SK-N-SH treated with all-trans-retinoic acid at 6 μM for 48 hours (cell line): ENCODE data around the gene RBMS3.

ENCODE experiments used
- ATAC-seq: fragments of 200-7000 bp; cut with Tn5 transposase; 3 replicates; pipeline ENCODE4 v1.9.1; 2020; ENCODE audit warnings: mild to moderate bottlenecking, moderate library complexity
- ARNTL ChIP-seq: fragments of 450-650 bp; formaldehyde crosslinking; IDR thresholded peaks from 2 replicates; pipeline ENCODE4 v1.5.0; 2020; ENCODE audit warnings: low read depth, mild to moderate bottlenecking, moderate library complexity, borderline replicate concordance
- BACH2 ChIP-seq: fragments of 250-450 bp; sonication (Bioruptor Pico); IDR thresholded peaks from 2 replicates; pipeline ENCODE4 v1.9.0; 2021; ENCODE audit warnings: mild to moderate bottlenecking, borderline replicate concordance
- CSDC2 ChIP-seq: fragments of 250-450 bp; sonication (Bioruptor Pico); IDR thresholded peaks from 2 replicates; pipeline ENCODE4 v1.5.0; 2020; ENCODE audit warnings: mild to moderate bottlenecking, moderate library complexity
- ESRRG ChIP-seq: fragments of 250-450 bp; sonication (Bioruptor Pico); IDR thresholded peaks from 2 replicates; pipeline ENCODE4 v1.6.1; 2021; ENCODE audit warnings: mild to moderate bottlenecking
- GLIS3 ChIP-seq: fragments of 250-450 bp; sonication (Bioruptor Pico); IDR thresholded peaks from 2 replicates; pipeline ENCODE4 v1.5.0; 2020; ENCODE audit warnings: mild to moderate bottlenecking, moderate library complexity
- ISL1 ChIP-seq: fragments of 250-450 bp; sonication (Bioruptor Pico); IDR thresholded peaks from 2 replicates; pipeline ENCODE4 v2.1.2; 2022; ENCODE audit warnings: mild to moderate bottlenecking, moderate library complexity
- OSR1 ChIP-seq: fragments of 250-450 bp; sonication (Bioruptor Pico); IDR thresholded peaks from 2 replicates; pipeline ENCODE4 v1.8.0; 2022; ENCODE audit warnings: moderate library complexity, mild to moderate bottlenecking, inconsistent platforms
- PATZ1 ChIP-seq: fragments of 250-450 bp; sonication (Bioruptor Pico); IDR thresholded peaks from 2 replicates; pipeline ENCODE4 v1.8.0; 2020; ENCODE audit warnings: mild to moderate bottlenecking, moderate library complexity, borderline replicate concordance
- POU6F1 ChIP-seq: fragments of 250-450 bp; sonication (Bioruptor Pico); IDR thresholded peaks from 2 replicates; pipeline ENCODE4 v1.8.0; 2021; ENCODE audit warnings: low read depth, mild to moderate bottlenecking, moderate library complexity, borderline replicate concordance
- PPARA ChIP-seq: fragments of 250-450 bp; sonication (Bioruptor Pico); IDR thresholded peaks from 2 replicates; pipeline ENCODE4 v1.5.0; 2020; ENCODE audit warnings: mild to moderate bottlenecking, borderline replicate concordance
- RARB ChIP-seq: fragments of 250-450 bp; sonication (Bioruptor Pico); IDR thresholded peaks from 2 replicates; pipeline ENCODE4 v1.8.0; 2021; ENCODE audit warnings: mild to moderate bottlenecking, moderate library complexity
- SNAI2 ChIP-seq: fragments of 250-450 bp; sonication (Bioruptor Pico); IDR thresholded peaks from 2 replicates; pipeline ENCODE4 v1.5.0; 2020; ENCODE audit warnings: mild to moderate bottlenecking, moderate library complexity
- TCF4 ChIP-seq: fragments of 250-450 bp; sonication (Bioruptor Pico); IDR thresholded peaks from 2 replicates; pipeline ENCODE4 v1.8.0; 2021; ENCODE audit warnings: mild to moderate bottlenecking, moderate library complexity, borderline replicate concordance
- ZC3H10 ChIP-seq: fragments of 250-450 bp; sonication (Bioruptor Pico); IDR thresholded peaks from 2 replicates; pipeline ENCODE4 v1.5.1; 2021; ENCODE audit warnings: mild to moderate bottlenecking, moderate library complexity
- ZFP3 ChIP-seq: fragments of 250-450 bp; sonication (Bioruptor Pico); IDR thresholded peaks from 2 replicates; pipeline ENCODE4 v1.5.0; 2020; ENCODE audit warnings: mild to moderate bottlenecking, moderate library complexity
- ZFP30 ChIP-seq: fragments of 450-650 bp; formaldehyde crosslinking; IDR thresholded peaks from 2 replicates; pipeline ENCODE4 v1.5.0; 2022; ENCODE audit warnings: mild to moderate bottlenecking, moderate library complexity
- ZNF565 ChIP-seq: fragments of 450-650 bp; formaldehyde crosslinking; conservative IDR thresholded peaks from 2 replicates; pipeline ENCODE4 v1.5.0; 2020; ENCODE audit warnings: low read depth, mild to moderate bottlenecking, moderate library complexity
- ZNF70 ChIP-seq: fragments of 450-650 bp; formaldehyde crosslinking; IDR thresholded peaks from 2 replicates; pipeline ENCODE4 v1.5.0; 2020; ENCODE audit warnings: mild to moderate bottlenecking, moderate library complexity
- ZNF8 ChIP-seq: fragments of 450-650 bp; formaldehyde crosslinking; IDR thresholded peaks from 2 replicates; pipeline ENCODE4 v1.5.0; 2020; ENCODE audit warnings: mild to moderate bottlenecking, moderate library complexity
- TF ChIP-seq, protein P1 (sequence below): fragments of 250-450 bp; sonication (Bioruptor Pico); IDR thresholded peaks from 2 replicates; pipeline ENCODE4 v1.5.1; 2021; ENCODE audit warnings: mild to moderate bottlenecking, moderate library complexity
- TF ChIP-seq, protein P2 (sequence below): fragments of 250-450 bp; sonication (Bioruptor Pico); IDR thresholded peaks from 2 replicates; pipeline ENCODE4 v1.5.0; 2020; ENCODE audit warnings: mild to moderate bottlenecking, moderate library complexity

The RBMS3 gene

GRCh38 chr3:29240887-29241286 lies 40.0 kb upstream of the RBMS3 start:
- TF ChIP-seq TCF4 (CRISPR knock-in tag) (no peak), PATZ1 (CRISPR knock-in tag) (no peak), ZNF70 (no peak), ARNTL (CRISPR knock-in tag) (no peak), ZNF8 (CRISPR knock-in tag) (no peak), SNAI2 (CRISPR knock-in tag) (no peak), ZFP30 (CRISPR knock-in tag) (no peak), ESRRG (CRISPR knock-in tag) (no peak), OSR1 (CRISPR knock-in tag) (no peak), ISL1 (no peak), ZFP3 (no peak), BACH2 (CRISPR knock-in tag) (no peak), RARB (CRISPR knock-in tag) (no peak), CSDC2 (CRISPR knock-in tag) (no peak), POU6F1 (CRISPR knock-in tag) (no peak), ZNF565 (no peak), ZC3H10 (CRISPR knock-in tag) (no peak), GLIS3 (CRISPR knock-in tag) (no peak)
- TF ChIP-seq, protein P1, sequence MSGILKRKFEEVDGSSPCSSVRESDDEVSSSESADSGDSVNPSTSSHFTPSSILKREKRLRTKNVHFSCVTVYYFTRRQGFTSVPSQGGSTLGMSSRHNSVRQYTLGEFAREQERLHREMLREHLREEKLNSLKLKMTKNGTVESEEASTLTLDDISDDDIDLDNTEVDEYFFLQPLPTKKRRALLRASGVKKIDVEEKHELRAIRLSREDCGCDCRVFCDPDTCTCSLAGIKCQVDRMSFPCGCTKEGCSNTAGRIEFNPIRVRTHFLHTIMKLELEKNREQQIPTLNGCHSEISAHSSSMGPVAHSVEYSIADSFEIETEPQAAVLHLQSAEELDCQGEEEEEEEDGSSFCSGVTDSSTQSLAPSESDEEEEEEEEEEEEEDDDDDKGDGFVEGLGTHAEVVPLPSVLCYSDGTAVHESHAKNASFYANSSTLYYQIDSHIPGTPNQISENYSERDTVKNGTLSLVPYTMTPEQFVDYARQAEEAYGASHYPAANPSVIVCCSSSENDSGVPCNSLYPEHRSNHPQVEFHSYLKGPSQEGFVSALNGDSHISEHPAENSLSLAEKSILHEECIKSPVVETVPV (CRISPR knock-in tag) = no peak
- TF ChIP-seq, protein P2, sequence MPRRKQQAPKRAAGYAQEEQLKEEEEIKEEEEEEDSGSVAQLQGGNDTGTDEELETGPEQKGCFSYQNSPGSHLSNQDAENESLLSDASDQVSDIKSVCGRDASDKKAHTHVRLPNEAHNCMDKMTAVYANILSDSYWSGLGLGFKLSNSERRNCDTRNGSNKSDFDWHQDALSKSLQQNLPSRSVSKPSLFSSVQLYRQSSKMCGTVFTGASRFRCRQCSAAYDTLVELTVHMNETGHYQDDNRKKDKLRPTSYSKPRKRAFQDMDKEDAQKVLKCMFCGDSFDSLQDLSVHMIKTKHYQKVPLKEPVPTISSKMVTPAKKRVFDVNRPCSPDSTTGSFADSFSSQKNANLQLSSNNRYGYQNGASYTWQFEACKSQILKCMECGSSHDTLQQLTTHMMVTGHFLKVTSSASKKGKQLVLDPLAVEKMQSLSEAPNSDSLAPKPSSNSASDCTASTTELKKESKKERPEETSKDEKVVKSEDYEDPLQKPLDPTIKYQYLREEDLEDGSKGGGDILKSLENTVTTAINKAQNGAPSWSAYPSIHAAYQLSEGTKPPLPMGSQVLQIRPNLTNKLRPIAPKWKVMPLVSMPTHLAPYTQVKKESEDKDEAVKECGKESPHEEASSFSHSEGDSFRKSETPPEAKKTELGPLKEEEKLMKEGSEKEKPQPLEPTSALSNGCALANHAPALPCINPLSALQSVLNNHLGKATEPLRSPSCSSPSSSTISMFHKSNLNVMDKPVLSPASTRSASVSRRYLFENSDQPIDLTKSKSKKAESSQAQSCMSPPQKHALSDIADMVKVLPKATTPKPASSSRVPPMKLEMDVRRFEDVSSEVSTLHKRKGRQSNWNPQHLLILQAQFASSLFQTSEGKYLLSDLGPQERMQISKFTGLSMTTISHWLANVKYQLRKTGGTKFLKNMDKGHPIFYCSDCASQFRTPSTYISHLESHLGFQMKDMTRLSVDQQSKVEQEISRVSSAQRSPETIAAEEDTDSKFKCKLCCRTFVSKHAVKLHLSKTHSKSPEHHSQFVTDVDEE (CRISPR knock-in tag) = no peak
- TF ChIP-seq, all 23 proteins: peak for 0
- ATAC-seq = no peak

DNA sequence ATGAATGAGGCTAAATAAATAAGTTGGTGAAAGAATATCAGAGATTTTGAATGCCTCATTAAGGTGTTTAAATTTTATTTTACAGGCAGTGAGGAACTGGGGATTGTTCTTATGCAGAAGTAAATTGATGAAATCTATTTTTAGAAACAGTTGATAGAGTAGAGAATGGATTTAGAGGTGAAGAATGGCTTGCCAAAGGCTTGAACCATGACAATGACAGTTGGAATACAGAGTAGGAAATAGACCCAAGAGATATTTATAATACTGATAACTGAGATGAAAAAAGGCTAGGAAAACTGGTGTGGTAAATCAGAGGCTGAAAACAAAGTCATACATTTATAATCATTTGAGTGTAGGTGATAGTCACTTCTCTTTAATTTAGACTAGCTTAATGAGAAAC lies 39.0 kb upstream of the RBMS3 start:
- TF ChIP-seq OSR1 (CRISPR knock-in tag) (no peak), ISL1 (no peak), SNAI2 (CRISPR knock-in tag) (no peak), PPARA (CRISPR knock-in tag) (no peak), TCF4 (CRISPR knock-in tag) (no peak), ZFP30 (CRISPR knock-in tag) (no peak), CSDC2 (CRISPR knock-in tag) (no peak)
- TF ChIP-seq, protein P2 (CRISPR knock-in tag) = no peak
- TF ChIP-seq, all 23 proteins: peak for 0
- ATAC-seq = no peak
